GM18498 (cell line): ENCODE data around the gene OSTN.
"Not testable (repeated sequence)": the region's sequence is repeated elsewhere in the genome, so short reads cannot be mapped to it uniquely, and the experiment has no call there.

Source experiments
- ATAC-seq: cut with Tn5 transposase; IDR thresholded peaks from one replicate; pipeline ENCODE4 v1.9.1; 2021; ENCODE audit warnings: mild to moderate bottlenecking, moderate library complexity; ENCODE audit not compliant: unreplicated experiment

The OSTN gene

DNA sequence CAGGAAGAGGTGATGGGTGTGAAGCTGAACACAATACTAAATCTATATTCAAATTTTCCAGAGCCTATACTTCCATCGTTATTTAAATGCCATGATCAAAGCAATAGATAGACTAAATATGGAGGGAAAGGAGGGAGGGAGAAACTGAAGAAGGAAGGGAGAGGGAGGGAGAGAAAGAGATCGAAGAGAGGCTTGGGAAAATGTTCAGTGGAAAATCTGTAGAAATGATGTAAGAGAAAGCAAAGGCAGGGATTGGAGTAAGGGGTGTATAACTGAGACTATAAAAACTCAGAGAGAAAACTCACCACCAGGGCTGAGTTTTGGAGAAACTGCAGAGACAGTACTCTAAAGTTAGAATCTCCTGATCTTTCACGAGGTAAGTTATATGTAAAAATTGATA is at the start of gene OSTN:
Gene OSTN, plus strand, starts transcription at position 310 of the 400 bp plus-strand sequence. CDS start 13,292 bp downstream, outside the sequence.
- ATAC-seq, result no peak

- ATAC-seq, result no peak
Measured at GRCh38 chr3:191151653-191152052, 47.4 kb upstream of the OSTN start.

DNA sequence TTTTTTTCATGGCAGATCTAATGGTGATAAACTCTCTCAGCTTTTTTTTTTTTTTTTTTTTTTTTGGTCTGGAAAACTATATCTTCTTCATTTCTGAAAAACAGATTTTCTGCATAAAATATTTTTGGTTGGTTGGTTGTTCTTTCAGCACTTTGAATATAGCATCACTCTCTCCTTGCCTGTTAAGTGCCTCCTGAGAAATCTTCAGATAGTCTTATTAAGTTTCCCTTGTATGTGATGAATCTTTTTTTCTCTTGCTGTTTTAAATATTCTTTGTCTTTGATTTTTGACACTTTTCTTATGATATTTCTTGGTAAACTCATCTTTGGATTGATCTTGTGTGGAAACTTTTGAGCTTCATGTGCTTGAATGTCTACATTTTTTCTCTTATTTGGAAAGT is 44.2 kb upstream of the OSTN start:
- no peak for ATAC-seq

- ATAC-seq, result no peak
Measured at GRCh38 chr3:191158247-191158646, 40.8 kb upstream of the OSTN start.

GRCh38 chr3:191158815-191159214 is 40.2 kb upstream of the OSTN start:
- ATAC-seq, result no peak

DNA sequence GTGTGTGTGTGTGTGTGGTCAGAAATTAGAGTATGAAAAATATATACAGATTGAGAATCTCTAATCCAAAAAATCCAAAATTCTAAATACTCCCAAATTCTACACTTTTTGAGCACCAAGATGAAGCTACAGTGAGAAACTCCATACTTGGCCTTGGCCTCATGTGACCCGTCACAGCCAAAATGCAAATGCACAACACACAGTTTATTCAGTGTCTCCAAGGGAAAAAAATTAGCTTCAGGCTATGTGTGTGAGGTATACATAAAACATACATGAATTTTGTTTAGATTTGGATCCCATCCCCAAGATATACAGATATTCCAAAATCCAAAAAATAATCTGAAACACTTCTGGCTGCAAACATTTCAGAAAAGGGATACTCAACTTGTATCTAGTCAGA is 33.2 kb upstream of the OSTN start:
- ATAC-seq, result no peak

DNA sequence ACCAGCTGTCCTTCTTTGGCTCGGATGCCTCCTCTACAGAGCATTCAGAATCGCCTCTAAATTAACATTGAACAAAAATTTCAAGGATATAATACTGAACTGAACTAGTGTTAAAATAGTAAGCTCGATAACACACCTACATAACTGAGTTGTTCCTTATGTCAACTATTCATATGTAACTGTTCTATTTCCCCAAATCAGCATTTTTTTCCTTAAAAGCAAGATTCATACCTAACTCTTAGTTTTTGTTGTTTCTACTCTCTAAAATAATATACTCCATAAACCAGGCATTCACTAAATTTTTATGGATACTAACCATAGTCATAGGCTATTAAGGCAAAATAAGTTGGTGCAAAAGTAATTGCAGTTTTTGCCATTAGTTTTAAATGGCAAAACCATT is 32.7 kb upstream of the OSTN start:
- no peak for ATAC-seq

- no peak for ATAC-seq
Measured at GRCh38 chr3:191169566-191169965, 29.5 kb upstream of the OSTN start.

DNA sequence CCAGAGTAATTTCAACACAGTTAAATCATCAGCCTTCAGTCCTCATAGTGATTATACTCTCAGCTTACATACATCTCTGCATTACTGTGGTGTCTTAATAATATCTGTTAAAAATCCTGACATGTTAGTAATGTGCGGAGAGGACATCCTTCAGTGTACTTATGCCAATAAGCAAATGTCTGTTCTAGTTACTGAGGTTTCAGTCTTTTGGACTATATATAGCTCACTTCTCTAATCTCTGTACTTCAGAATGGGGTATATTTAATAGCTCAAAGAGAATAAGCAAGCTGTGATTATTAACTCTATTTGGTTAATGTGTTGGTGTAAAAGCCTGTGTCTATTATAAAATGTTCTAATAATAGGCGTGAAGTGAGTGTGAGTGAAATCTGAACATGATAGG is 28.9 kb upstream of the OSTN start:
- ATAC-seq, result peak; percentile 60

DNA sequence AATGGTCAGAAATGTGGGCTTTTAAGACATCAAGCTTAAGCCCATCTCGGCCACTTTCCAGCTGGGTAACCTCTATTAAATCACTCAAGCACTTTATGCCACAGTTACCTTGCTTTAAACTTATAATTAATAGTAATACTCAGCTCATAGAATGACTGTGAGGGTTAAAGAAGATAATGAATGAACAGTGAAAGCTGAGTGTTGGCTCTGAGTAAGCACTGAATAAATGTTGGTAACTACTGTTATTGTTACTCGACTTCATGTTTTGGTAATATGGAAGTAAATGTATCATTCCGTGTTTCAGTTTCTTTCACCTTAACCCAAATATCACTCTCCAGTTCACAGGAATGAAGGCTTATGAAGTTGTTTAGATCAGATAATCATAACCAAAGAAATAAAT is 23.9 kb upstream of the OSTN start:
- ATAC-seq, result no peak

GRCh38 chr3:191176038-191176785 is 22.8 kb upstream of the OSTN start:
- no peak for ATAC-seq

GRCh38 chr3:191185382-191185781 is 13.7 kb upstream of the OSTN start:
- ATAC-seq, result not testable (repeated sequence)

- not testable (repeated sequence) for ATAC-seq
Measured at GRCh38 chr3:191188246-191188645, 10.8 kb upstream of the OSTN start.

DNA sequence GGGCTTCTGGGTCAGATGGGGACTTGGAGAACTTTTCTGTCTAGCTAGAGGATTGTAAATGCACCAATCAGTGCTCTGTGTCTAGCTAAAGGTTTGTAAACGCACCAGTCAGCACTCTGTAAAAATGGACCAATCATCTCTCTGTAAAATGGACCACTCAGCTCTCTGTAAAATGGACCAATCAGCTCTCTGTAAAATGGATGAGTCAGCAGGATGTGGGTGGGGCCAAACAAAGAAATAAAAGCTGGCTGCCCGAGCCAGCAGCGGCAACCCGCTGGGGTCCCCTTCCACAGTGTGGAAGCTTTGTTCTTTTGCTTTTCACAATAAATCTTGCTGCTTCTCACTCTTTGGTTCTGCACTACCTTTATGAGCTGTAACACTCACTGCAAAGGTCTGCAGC is 6.8 kb upstream of the OSTN start:
- ATAC-seq, result not testable (repeated sequence)

DNA sequence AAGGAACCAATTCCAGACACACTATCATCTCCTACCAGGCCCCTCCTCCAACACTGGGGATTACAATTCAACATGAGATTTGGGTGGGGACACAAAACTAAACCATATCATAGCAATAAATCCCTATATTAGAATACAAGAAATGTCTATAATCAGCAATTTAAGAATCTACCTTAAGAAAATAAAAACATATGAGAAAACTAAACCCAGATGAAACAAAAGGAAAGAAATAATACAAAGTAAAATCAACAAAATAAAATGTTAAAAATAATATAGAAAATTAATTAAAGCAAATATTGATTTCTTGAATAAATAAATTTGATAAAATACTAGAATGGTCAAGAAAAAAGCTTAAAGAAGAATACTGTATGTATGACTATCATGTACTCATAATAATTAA is 6.1 kb upstream of the OSTN start:
- no peak for ATAC-seq

GRCh38 chr3:191197761-191198306 is 1.2 kb upstream of the OSTN start:
- ATAC-seq, result no peak

- no peak for ATAC-seq
Measured at GRCh38 chr3:191198480-191198879, 561 bp upstream of the OSTN start.

- ATAC-seq, result no peak
Measured at GRCh38 chr3:191210032-191210431, 11.0 kb downstream of the OSTN start.

GRCh38 chr3:191216510-191216909 is 17.5 kb downstream of the OSTN start:
- ATAC-seq, result no peak

- ATAC-seq, result no peak
Measured at GRCh38 chr3:191217301-191217700, 18.3 kb downstream of the OSTN start.

- no peak for ATAC-seq
Measured at GRCh38 chr3:191220908-191221307, 21.9 kb downstream of the OSTN start.

GRCh38 chr3:191221638-191222037 is 22.6 kb downstream of the OSTN start:
- no peak for ATAC-seq

- no peak for ATAC-seq
Measured at GRCh38 chr3:191227541-191227940, 28.5 kb downstream of the OSTN start.
